NOMO-1 treated with dmso at 0.1 percent for 144 hours (cell line): ENCODE data around the gene RPL31.
"Not testable (repeated sequence)": the region's sequence is repeated elsewhere in the genome, so short reads cannot be mapped to it uniquely, and the experiment has no call there.

ENCODE experiments used
- DNase-seq: peaks from one replicate; lab custom pipeline; 2025; ENCODE audit not compliant: unreplicated experiment; lab: John Stamatoyannopoulos, UW

RPL31 gene

GRCh38 chr2:101023327-101024107, 21.4 kb downstream of the RPL31 start:
- DNase-seq, result no peak

- no peak for DNase-seq
These were observed 23.5 kb downstream of the RPL31 start for GRCh38 chr2:101025561-101025960.

- no peak for DNase-seq
These were observed 24.2 kb downstream of the RPL31 start for GRCh38 chr2:101026253-101026701.

- no peak for DNase-seq
These were observed 24.9 kb downstream of the RPL31 start for GRCh38 chr2:101026923-101027469.

GRCh38 chr2:101027852-101028251, 25.8 kb downstream of the RPL31 start:
- no peak for DNase-seq

- no peak for DNase-seq
These were observed 28.9 kb downstream of the RPL31 start for GRCh38 chr2:101030866-101031554.

GRCh38 chr2:101032084-101032776, 30.1 kb downstream of the RPL31 start:
- no peak for DNase-seq

GRCh38 chr2:101036562-101036961, 34.5 kb downstream of the RPL31 start:
- DNase-seq, result no peak

GRCh38 chr2:101037161-101037755, 35.2 kb downstream of the RPL31 start:
- no peak for DNase-seq

GRCh38 chr2:101038455-101039255, 36.6 kb downstream of the RPL31 start:
- peak; percentile 88 for DNase-seq

GRCh38 chr2:101040072-101040471, 38.0 kb downstream of the RPL31 start:
- no peak for DNase-seq

- no peak for DNase-seq
These were observed 38.7 kb downstream of the RPL31 start for GRCh38 chr2:101040761-101041160.

- peak; percentile 78 for DNase-seq
These were observed 39.3 kb downstream of the RPL31 start for GRCh38 chr2:101041413-101041812.

GRCh38 chr2:101045330-101045729, 43.2 kb downstream of the RPL31 start:
- DNase-seq, result no peak

- no peak for DNase-seq
These were observed 45.1 kb downstream of the RPL31 start for GRCh38 chr2:101047075-101047766.

GRCh38 chr2:101047774-101048173, 45.7 kb downstream of the RPL31 start:
- DNase-seq, result no peak

GRCh38 chr2:101048756-101049155, 46.7 kb downstream of the RPL31 start:
- DNase-seq, result no peak

GRCh38 chr2:101050886-101051285, 48.8 kb downstream of the RPL31 start:
- not testable (repeated sequence) for DNase-seq

GRCh38 chr2:101052147-101052546, 50.1 kb downstream of the RPL31 start:
- no peak for DNase-seq

- DNase-seq, result no peak
These were observed 51.0 kb downstream of the RPL31 start for GRCh38 chr2:101053117-101053516.
